GM19240 (cell line): Measurements from ENCODE around the gene CCDC71L.

ENCODE experiments used
- DNase-seq: peaks from one replicate; pipeline ENCODE4 v3.0.0; 2011; ENCODE audit warnings: low spot score; ENCODE audit not compliant: insufficient read length

The CCDC71L gene

DNA sequence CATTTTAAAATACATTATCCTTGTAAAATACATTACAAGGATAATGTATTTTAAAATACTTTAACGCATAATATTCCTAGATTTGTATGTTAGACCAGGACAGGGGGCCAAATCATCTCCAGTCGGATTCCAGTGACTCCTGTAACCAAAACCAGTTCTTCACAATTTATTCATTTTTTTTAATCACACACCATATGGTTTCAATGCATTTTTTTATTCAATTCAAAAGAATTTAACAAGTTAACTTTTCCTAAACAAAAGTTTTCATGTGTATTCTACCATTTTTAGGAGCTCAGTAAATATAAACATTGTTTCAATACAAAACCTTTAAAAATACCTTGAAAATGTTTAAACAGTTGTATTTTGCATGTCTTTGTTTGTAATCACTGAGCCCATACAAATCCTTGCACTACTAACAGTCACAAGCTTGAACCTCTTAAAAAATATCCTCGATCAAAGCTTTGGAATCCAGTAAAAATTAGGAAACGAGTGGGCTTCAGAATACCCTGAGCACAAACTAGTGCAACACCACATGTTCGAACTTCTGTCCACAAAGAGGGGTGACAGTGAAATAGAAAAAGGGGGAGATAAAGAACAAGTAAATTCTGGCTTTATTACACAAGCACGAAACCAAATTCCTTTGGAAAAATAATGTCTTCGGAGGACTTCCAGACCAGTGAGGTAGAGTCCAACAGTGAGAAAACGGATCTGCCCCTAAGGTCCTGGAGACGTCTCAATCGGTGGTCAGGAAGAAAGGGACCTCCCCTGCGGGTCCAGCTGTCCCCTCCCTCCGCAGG is 1.6 kb downstream of the CCDC71L start:
- no peak for DNase-seq

DNA sequence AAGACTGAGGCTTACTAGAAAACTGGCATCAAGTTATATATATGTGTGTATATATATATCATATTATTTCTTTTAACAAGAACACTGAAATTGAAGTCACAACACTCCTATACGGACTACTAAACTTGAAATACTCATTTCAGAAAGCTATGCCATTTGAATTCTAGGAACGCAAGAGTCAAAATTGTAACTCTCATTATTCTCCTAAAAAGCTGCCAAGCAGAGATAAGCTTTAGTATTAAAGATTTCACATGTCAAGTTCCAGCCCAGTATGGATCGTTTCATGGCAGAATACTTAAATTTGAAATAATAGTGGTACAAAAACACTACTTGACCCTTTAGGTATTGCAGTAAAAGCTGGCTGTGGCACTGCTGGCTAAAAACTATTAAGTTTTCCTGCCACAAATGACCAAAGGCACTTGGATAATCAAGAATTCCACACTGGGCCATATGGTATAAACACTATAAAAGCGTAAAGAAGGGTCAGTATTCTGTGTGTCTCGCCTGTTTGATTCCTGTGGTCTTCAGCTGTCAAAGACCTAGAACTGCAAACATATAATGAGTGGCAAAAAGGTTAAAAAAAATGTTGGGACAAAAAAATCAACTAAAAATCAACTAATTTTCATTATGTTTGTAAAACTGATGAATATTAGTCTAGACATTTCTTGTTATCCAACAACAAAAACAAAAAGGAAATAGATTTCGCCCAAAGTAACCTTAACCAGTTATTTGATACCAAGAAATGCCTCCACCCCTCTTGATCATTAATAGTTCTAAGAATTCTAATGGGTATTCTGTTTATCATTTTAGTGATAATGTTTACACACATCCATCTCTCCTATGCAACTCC is 2.4 kb downstream of the CCDC71L start:
- DNase-seq, result no peak

DNA sequence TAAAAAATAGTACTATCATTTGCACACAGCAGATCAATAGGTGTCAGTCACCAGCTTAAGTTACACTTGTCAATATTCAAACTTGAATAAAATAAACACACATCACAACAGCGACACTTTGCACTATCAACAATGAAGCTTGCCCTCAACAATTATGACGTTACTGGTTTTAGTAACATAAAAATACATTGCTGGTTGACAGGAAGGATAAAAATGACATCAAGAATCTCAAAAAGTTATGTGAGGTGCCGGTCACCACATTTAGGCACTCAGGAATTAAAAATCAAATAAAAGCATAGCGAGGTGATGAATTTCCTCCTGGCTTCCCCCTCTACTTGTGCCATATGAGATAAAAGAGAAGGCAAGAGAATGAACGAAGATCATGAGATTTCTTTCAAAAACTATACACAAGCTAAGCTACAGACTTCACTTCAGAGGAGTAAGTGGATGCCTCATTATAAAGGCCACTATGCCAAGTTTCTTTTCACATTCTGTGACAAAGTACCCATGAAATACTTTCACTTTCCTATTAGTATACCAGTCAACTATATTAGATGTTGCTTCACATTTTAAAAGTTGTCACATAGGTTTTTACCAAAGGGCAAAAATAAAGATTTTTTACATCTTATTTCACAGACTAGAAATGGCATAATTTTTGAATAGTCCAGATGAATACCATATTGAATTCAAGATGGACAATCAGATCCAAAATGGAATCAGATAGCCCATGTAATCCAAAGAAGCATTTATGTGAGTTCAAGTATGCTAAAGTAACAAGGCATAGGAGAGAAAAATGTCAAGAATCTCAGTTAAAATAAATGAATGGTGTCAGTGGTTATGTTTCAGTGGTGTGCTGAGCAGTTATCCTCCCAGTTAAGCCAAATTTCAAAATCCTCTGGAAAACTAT is 3.6 kb downstream of the CCDC71L start:
- DNase-seq, result no peak

DNA sequence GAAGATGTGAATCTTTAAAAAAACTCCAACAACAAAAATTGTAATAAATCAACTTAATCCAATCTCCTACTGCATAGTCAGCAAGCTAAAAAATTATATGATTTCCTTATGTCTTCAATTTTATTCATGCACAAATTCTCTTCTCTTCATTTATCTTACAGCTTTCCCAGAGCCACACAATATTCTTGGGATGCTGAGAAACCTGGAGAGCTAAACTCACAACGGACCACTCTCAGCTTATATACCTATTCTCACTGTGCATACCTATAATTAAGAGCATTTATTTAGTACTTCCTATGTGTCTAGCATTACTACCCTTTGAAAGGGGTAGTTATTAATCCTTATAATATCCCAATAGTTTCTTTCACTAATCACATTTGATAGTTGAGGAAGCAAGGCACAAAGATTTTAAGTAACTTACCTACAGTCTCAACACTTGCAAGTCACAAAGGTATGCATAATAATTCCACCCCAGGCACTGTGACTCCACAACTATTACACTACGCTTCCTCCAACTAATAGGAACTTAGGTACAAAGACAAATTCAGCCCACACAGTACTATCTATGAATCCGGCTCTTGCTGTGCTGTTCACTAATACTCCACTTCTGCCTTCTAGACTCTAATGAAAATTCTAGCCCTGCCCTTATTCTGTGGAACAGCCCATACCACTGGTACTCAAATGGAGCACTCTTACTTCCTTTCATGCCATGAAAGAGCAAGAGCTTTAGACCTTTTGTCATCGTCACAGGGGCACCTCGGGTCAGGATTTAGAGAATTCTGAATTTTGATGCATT is 5.1 kb downstream of the CCDC71L start:
- no peak for DNase-seq

DNA sequence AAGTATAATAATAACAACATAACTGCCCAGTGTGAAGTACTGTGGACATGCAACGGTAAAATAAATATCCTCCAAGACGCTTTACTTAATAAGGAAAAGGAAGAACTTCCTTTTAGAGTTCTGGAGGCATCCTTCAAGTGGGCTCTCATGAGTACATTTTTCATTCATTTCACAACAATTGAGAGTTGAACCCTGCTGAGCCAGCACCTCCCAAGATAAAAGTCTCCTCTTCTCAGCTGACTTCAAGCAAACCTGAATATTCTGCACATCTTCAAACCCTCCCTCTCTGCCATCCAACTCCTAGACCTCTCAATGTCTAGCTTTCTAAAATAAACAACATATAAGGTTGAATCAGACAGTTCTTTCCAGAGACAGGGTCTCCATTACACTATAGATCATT is 7.5 kb downstream of the CCDC71L start:
- DNase-seq, result no peak

DNA sequence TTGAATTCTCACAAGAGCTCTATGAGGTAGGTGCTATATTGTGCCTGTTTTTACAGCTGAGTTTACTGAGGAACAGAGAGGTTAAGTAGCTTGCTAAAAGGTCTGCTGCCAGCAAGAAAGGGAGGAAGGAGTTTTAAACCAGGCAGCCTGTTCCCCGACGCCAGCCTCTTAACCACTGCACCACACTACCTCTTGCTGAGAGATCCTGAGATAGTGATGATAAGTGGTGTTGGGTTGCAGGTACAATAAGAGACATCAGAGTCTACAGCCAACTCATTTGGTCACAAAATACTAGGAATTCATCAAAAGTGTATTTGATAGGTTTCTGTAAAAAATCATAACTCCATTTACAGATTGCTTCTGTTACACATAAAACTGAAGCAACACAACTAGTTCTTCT is 8.0 kb downstream of the CCDC71L start:
- DNase-seq, result no peak

DNA sequence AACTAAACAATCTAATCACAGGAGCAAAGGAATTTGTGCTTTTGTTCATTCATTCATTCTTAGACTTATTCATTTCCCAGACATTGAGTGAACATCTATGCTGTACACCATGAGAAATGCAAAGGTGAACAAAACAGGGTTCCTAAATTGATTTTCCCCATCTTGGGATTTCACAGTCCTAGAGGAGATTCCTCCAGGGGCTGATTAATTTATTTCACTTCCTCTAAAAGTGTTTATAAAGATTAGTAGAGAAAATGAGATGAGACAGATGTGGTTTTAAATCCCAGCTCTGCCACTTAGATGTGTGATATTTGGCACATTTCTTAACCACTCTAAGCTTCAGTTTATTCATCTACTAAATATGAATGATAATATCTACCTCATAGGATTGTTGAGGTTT is 8.9 kb downstream of the CCDC71L start:
- no peak for DNase-seq

DNA sequence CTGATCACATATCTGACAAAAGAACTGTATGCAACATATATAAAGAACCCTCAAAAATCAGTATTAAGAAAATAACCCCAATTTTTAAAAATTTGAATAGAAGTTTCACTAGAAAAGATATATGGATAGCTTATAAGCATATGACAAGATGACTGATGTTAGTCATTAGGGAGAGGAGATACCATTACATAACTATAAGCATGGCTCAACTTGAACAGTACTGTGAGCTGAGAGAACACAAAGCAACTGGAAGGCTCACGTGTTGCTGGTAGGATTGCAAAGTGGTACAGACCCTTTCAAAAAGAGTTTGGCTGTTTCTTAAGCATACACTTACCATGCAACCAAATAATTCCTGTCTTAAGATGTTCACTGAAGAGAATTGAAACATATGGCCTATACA is 14.7 kb downstream of the CCDC71L start:
- DNase-seq, result no peak

DNA sequence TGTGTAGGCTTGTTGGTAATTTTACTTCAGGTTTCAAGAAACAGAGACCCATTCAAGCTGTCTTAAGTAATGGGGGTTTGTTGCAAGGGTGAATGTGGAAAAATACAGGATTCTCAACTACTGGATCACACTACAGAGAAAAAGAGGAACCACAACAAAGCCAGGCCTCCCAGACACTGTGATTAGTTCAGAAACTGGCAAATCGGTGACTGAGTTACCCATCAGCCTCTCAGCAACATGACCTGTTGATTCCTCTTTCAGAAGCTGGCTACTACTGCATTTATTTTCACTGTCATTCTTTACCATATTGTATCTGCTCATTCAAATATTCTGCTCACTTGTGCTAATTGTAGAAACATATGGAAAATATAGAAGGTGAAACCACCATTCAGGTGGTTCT is 16.0 kb downstream of the CCDC71L start:
- DNase-seq, result no peak

DNA sequence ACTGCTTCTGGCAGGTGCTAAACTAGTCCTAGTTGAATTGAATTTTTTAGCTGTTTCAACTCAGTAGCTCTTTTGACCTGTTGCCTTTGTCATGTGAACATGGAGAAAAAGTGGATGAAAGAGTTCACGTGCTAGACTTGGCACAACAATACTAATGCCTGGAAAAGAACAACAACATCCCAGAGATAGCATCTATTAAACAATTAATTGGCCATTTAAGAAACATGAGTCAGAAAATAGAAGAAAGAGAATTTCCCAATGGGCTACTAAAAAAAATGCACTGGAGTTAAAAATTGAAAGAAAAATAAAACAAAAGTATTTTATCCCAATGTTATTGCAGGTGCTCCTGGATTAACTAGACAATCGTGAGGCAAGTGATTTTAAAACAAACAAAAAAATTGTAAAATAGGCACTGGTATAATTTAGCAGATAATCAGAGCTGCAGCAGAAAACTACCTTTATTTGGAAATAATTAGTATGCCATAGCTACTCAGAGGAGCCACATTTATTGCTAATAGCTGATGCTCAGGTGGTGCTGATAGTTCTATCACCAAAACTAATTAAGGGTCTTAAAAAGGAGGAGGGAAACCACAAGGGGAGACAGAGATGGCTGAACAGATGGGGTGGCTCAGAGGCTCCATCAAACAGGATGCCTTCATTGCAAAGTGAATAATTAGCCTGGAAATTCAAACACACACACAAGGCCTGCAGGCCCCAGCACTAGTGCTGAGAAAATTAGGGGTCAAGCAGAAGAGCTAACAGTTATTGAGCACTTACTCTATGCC is 17.6 kb downstream of the CCDC71L start:
- no peak for DNase-seq

DNA sequence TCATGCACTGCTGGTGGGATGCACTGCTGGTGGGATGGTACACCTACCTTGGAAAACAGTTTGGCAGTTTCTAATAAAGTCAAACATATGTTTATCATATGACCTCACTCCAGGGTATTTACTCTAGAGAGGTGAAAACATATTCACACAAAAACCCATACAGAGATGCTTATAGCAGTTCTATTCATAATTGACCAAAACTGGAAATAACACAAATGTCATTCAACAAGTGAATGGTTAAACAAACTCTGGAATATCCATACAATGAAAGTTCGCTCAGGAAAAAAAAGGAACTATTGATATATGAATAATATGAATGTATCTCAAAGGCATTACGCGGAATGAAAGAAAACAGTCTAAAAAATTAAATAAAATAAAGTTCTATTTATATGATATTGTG is 19.5 kb downstream of the CCDC71L start:
- no peak for DNase-seq

DNA sequence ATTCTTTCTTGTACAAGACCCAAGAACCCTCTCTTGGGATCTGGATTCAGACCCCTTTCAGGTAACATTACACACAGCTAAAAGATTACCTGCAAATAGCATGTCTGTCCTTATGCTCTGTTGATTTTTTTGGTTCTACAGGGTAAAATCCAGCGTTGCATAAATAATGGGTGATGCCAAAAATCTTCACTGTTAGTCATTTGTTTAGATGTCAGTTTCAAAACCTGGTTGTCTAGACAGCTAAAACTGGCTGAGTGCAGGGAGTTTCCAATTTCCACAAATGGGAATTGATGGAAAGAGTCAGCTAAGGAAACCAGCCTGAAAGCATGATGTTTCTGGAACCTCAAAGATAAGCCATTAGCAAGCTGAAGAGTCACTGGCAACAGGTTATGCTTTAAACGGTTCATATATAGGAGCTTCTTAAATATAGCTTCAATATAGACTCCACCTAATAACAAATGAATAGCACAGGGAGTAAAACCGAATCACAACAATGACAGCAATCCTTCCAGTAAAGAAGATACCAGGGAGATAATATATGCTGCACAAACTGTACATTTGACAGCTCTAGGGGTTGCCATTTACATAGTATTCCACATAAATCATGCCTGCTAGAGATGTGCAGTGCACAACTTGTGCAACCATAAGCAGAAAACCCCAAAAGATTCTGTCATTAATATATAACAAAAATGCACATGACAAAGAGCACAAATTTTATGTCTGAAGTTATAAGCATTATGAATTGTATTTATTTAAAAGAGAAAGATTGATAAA is 20.4 kb downstream of the CCDC71L start:
- no peak for DNase-seq

DNA sequence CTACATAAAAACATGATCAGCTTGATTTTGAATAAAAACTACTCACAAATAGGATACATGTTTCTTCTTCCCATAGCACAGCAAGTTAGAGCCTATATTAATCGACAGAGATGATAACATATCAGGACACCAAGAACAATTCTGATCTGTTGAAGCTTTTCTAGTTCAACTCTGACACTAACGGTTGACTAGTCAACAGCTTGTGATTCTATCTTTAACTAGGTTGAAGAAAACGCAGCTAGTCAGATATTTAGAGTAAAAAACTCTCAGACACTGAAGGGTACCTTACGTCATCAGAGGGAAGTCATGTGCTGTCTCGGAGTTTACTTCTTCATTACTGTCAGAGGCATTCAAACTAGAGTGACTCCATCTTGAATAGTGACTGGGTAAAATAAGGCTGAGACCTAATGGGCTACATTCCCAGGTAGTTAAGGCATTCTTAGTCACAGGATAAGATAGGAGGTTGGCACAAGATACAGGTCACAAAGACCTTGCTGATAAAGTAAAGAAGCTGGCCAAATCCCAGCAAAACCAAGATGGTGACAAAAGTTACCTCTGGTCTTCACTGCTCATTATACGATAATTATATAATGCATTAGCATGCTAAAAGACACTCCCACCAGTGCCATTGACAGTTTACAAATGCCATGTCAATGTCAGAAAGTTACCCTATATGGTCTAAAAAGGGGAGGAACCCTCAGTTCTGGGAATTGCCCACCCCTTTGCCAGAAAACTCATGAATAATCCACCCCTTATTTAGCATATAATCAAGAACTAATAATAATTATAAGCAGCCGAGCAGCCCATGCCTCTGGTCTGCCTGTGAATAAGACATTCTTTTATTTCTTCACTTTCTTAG is 21.3 kb downstream of the CCDC71L start:
- DNase-seq, result no peak

DNA sequence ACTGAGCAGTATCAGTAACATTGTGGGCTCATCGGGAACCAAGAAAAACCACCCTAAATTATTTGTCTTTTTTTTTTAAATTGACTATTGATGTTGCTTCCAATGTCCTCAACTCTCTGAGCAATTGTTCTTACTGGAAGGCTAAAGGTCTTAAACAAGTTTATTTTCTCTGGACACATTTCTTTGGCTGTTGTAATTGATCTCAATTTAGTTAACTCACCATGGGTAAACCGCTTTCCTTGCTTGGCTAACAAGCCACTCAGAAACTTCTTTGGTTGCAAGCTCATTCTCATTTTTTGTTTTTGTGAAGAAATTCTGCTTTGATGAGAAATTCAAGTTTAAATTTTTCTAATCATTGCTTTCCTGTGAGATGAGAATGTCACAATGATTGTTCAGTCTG is 25.5 kb downstream of the CCDC71L start:
- DNase-seq, result no peak

DNA sequence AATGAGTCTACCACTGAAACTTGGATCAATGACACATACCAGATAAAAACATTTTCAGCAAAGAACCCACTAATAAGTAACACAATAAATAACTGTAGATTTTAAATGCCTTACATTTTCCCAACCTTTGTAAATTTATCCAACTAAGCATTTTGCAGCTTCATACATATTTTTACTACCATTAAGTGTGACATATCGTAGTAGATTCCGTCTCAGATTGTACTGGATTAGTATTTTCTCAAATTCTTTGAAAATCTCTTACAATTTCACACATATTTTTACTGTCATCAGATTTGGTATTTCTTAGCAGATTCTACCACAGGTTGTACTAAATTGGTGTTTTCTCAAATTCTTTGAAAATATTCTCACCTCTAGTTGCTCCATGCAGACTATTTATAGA is 26.0 kb downstream of the CCDC71L start:
- DNase-seq, result no peak

DNA sequence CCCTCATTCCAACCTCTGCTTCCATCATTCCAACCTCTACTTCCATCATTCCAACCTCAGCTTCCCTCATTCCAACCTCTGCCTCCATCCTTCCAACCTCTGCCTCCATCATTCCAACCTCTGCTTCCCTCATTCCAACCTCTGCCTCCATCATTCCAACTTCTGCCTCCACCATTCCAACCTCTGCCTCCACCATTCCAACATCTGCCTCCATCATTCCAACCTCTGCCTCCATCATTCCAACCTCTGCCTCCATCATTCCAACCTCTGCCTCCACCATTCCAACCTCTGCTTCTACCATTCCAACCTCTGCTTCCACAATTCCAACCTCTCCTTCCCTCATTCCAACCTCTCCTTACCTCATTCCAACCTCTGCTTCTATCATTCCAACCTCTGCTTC is 30.3 kb downstream of the CCDC71L start:
- DNase-seq, result no peak

DNA sequence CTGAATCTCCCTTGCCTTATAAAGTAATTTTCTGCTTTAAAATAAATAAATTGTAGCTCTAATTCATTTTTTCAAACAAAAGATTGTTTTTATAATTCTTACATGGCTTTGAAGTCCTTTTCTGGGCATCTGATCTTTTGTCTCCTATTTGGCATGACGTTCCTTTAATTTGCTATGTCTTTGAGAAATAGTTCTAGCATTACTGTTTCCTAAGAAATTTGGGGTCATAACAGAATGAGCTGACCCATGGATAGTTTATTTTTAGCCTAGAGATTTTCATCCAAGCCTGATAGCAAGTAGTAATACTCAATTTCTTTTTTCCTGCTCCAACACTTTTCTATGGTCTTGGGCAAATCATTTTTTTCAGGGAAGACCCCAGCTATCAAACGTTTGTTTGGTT is 31.4 kb downstream of the CCDC71L start:
- no peak for DNase-seq

DNA sequence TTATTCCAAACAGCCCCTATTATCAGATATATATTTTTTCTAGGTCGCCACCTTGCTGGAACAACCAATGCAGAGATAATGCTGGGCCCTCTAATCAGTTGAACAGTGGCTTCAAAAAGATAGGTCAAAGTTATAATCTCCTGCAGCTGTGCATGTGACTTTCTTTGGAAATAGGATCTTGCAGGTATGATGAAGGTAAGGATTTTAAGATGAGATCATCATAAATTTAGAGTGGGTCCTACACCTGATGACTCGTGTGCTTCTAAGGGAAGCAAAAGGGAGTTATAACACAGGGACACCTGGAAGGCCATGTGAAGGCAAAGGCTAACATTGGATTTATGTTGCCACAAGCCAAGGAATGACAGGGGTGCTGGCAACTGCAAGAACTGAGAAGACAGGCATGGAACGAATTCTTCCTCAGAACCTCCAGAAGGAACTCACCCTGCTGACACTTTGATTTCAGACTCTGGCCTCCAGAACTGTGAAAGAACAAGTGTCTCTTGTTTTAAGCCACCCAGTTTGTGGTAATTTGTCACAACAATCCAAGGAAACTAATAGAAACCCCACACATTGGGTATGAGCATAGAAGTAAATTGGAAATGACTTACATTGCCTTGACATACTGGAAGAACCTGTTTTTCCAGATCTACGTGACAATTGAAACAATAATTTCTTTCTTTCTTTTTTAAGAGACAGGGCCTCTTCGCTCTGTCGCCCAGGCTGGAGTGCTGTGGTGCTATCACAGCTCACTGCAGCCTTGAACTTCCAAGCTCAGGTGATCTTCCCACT is 34.4 kb downstream of the CCDC71L start:
- DNase-seq, result no peak
